ENCODE measurements around the gene DTWD2.
"Not testable (repeated sequence)": the region's sequence is repeated elsewhere in the genome, so short reads cannot be mapped to it uniquely, and the experiment has no call there.

DTWD2 gene

GRCh38 chr5:118952992-118953651 lies 35.2 kb downstream of the DTWD2 start:
- no peak for DNase-seq (ENCODE audit: low read depth in 2 of 2, low spot score in 1 of 2)

GRCh38 chr5:118952306-118952705 lies 36.0 kb downstream of the DTWD2 start:
- not testable (repeated sequence) for DNase-seq (ENCODE audit: low read depth in 2 of 2, low spot score in 1 of 2)

GRCh38 chr5:118950354-118950753 lies 38.0 kb downstream of the DTWD2 start:
- DNase-seq (ENCODE audit: low read depth in 2 of 2, low spot score in 1 of 2), result not testable (repeated sequence)

- no peak for DNase-seq (ENCODE audit: low read depth in 2 of 2, low spot score in 1 of 2)
Measured at GRCh38 chr5:118946138-118946800, 42.1 kb downstream of the DTWD2 start.

GRCh38 chr5:118937393-118938061 lies 50.8 kb downstream of the DTWD2 start:
- DNase-seq (ENCODE audit: low read depth in 2 of 2, low spot score in 1 of 2), result no peak

GRCh38 chr5:118933703-118934102 lies 54.6 kb downstream of the DTWD2 start:
- no peak for DNase-seq (ENCODE audit: low read depth in 2 of 2, low spot score in 1 of 2)

- no peak for DNase-seq (ENCODE audit: low read depth in 2 of 2, low spot score in 1 of 2)
Measured at GRCh38 chr5:118931564-118931963, 56.8 kb downstream of the DTWD2 start.

- no peak for DNase-seq (ENCODE audit: low read depth in 2 of 2, low spot score in 1 of 2)
Measured at GRCh38 chr5:118924006-118924389, 64.3 kb downstream of the DTWD2 start.

GRCh38 chr5:118923295-118924005 lies 64.9 kb downstream of the DTWD2 start:
- DNase-seq (ENCODE audit: low read depth in 2 of 2, low spot score in 1 of 2), result no peak

GRCh38 chr5:118921866-118922265 lies 66.5 kb downstream of the DTWD2 start:
- DNase-seq (ENCODE audit: low read depth in 2 of 2, low spot score in 1 of 2), result no peak

- no peak for DNase-seq (ENCODE audit: low read depth in 2 of 2, low spot score in 1 of 2)
Measured at GRCh38 chr5:118919016-118919415, 69.3 kb downstream of the DTWD2 start.

- no peak for DNase-seq (ENCODE audit: low read depth in 2 of 2, low spot score in 1 of 2)
Measured at GRCh38 chr5:118918232-118918631, 70.1 kb downstream of the DTWD2 start.

GRCh38 chr5:118907536-118907935 lies 80.8 kb downstream of the DTWD2 start:
- not testable (repeated sequence) for DNase-seq (ENCODE audit: low read depth in 2 of 2, low spot score in 1 of 2)

GRCh38 chr5:118906947-118907346 lies 81.4 kb downstream of the DTWD2 start:
- DNase-seq (ENCODE audit: low read depth in 2 of 2, low spot score in 1 of 2), result no peak

- DNase-seq (ENCODE audit: low read depth in 2 of 2, low spot score in 1 of 2), result no peak
Measured at GRCh38 chr5:118905196-118905595, 83.2 kb downstream of the DTWD2 start.

- no peak for DNase-seq (ENCODE audit: low read depth in 2 of 2, low spot score in 1 of 2)
Measured at GRCh38 chr5:118902656-118903438, 85.5 kb downstream of the DTWD2 start.

GRCh38 chr5:118894709-118895108 lies 93.6 kb downstream of the DTWD2 start:
- no peak for DNase-seq (ENCODE audit: low read depth in 2 of 2, low spot score in 1 of 2)

- DNase-seq (ENCODE audit: low read depth in 2 of 2, low spot score in 1 of 2), result no peak
Measured at GRCh38 chr5:118891252-118891651, 97.1 kb downstream of the DTWD2 start.

- no peak for DNase-seq (ENCODE audit: low read depth in 2 of 2, low spot score in 1 of 2)
Measured at GRCh38 chr5:118889165-118889564, 99.2 kb downstream of the DTWD2 start.

- DNase-seq (ENCODE audit: low read depth in 2 of 2, low spot score in 1 of 2), result no peak
Measured at GRCh38 chr5:118888556-118888955, 99.8 kb downstream of the DTWD2 start.

- DNase-seq (ENCODE audit: low read depth in 2 of 2, low spot score in 1 of 2), result no peak
Measured at GRCh38 chr5:118883362-118883761, 105.0 kb downstream of the DTWD2 start.
